ENCODE data around the gene DGKQ. TPM values are rescaled to one million over a fixed set of nuclear protein-coding genes. Genes with fewer than 3 reads are reported as not detected.
A peak's percentile ranks its signal among the peaks of the same experiment; 100 is the strongest.

The DGKQ gene
- total and polyA plus RNA-seq, 9 of the 15 experiments (the other 6 are each of a cell fraction or from before 2014, with no cell fraction given), result 0.17 to 22.0 (median 5.6) TPM

DNA sequence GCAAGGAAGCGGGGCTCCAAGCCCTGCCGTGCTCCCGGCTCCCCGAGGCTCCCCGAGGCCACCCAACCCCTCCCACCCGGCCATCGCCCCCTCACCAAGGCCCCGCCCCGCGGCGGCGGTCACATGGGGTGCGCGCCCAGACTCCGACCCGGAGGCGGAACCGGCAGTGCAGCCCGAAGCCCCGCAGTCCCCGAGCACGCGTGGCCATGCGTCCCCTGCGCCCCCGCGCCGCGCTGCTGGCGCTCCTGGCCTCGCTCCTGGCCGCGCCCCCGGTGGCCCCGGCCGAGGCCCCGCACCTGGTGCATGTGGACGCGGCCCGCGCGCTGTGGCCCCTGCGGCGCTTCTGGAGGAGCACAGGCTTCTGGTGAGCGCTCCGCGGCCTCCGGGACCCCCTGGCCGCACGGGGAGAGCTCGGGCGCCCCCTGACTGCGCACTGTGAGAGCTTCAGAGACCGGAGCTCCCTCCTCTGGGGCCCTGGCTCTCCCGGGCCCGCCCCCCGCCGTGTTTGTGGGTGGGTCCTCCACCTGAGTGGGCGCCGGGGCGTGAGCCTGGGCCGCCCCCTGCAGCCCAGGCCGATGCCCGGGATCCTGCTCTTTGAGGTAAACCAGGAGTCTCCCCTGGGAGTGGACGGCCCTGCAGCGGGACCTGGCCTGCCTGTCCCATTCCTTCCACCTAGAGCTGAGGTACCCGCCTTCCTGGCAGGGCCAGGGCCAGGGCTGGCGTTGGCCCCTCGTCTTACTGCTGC, 13.7 kb upstream of the DGKQ start, which contains the start of gene IDUA (continued):
- TF ChIP-seq, protein P1, sequence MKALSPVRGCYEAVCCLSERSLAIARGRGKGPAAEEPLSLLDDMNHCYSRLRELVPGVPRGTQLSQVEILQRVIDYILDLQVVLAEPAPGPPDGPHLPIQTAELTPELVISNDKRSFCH (CRISPR knock-in tag; IDR thresholded peaks at IDR 0.05), result no peak
- TF ChIP-seq, protein P1 (tag; IDR thresholded peaks at IDR 0.05), result peak; percentile 62; the same call in 1 of the 2 replicates
- TF ChIP-seq, protein P2, sequence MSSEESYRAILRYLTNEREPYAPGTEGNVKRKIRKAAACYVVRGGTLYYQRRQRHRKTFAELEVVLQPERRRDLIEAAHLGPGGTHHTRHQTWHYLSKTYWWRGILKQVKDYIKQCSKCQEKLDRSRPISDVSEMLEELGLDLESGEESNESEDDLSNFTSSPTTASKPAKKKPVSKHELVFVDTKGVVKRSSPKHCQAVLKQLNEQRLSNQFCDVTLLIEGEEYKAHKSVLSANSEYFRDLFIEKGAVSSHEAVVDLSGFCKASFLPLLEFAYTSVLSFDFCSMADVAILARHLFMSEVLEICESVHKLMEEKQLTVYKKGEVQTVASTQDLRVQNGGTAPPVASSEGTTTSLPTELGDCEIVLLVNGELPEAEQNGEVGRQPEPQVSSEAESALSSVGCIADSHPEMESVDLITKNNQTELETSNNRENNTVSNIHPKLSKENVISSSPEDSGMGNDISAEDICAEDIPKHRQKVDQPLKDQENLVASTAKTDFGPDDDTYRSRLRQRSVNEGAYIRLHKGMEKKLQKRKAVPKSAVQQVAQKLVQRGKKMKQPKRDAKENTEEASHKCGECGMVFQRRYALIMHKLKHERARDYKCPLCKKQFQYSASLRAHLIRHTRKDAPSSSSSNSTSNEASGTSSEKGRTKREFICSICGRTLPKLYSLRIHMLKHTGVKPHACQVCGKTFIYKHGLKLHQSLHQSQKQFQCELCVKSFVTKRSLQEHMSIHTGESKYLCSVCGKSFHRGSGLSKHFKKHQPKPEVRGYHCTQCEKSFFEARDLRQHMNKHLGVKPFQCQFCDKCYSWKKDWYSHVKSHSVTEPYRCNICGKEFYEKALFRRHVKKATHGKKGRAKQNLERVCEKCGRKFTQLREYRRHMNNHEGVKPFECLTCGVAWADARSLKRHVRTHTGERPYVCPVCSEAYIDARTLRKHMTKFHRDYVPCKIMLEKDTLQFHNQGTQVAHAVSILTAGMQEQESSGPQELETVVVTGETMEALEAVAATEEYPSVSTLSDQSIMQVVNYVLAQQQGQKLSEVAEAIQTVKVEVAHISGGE (CRISPR knock-in tag; IDR thresholded peaks at IDR 0.05), result peak in 1 of 3 experiments; percentile 72; a peak in 2 of 6 replicates
- TF ChIP-seq NR3C1 (CRISPR knock-in tag; IDR thresholded peaks at IDR 0.05), result no peak
- no peak for TF ChIP-seq HNRNPUL1 (IDR thresholded peaks at IDR 0.05; ENCODE audit: low read length)
- TF ChIP-seq MYC (IDR thresholded peaks at IDR 0.05; ENCODE audit: low read depth, low read length), result peak; percentile 85
- TF ChIP-seq MYC (CRISPR knock-in tag; IDR thresholded peaks at IDR 0.05; ENCODE audit: borderline replicate concordance, low read depth), result no peak
- TF ChIP-seq CTBP1 (IDR thresholded peaks at IDR 0.05; ENCODE audit: borderline replicate concordance), result peak; percentile 89
- no peak for TF ChIP-seq CHD2 (IDR thresholded peaks at IDR 0.05; ENCODE audit: low read depth, low read length)
- TF ChIP-seq ZNF780A (CRISPR knock-in tag; IDR thresholded peaks at IDR 0.05), result no peak
- TF ChIP-seq, protein P3, sequence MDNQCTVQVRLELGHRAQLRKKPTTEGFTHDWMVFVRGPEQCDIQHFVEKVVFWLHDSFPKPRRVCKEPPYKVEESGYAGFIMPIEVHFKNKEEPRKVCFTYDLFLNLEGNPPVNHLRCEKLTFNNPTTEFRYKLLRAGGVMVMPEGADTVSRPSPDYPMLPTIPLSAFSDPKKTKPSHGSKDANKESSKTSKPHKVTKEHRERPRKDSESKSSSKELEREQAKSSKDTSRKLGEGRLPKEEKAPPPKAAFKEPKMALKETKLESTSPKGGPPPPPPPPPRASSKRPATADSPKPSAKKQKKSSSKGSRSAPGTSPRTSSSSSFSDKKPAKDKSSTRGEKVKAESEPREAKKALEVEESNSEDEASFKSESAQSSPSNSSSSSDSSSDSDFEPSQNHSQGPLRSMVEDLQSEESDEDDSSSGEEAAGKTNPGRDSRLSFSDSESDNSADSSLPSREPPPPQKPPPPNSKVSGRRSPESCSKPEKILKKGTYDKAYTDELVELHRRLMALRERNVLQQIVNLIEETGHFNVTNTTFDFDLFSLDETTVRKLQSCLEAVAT (IDR thresholded peaks at IDR 0.05), result no peak
- no peak for TF ChIP-seq XRCC3 (IDR thresholded peaks at IDR 0.05)
- no peak for TF ChIP-seq MTF1 (CRISPR knock-in tag; IDR thresholded peaks at IDR 0.05; ENCODE audit: borderline replicate concordance)
- TF ChIP-seq, protein P4, sequence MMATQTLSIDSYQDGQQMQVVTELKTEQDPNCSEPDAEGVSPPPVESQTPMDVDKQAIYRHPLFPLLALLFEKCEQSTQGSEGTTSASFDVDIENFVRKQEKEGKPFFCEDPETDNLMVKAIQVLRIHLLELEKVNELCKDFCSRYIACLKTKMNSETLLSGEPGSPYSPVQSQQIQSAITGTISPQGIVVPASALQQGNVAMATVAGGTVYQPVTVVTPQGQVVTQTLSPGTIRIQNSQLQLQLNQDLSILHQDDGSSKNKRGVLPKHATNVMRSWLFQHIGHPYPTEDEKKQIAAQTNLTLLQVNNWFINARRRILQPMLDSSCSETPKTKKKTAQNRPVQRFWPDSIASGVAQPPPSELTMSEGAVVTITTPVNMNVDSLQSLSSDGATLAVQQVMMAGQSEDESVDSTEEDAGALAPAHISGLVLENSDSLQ (IDR thresholded peaks at IDR 0.05), result no peak
- TF ChIP-seq TFAM (CRISPR knock-in tag; conservative IDR thresholded peaks at IDR 0.05), result no peak
- no peak for TF ChIP-seq NCOA4 (IDR thresholded peaks at IDR 0.05; ENCODE audit: partially characterized antibody)
- peak; percentile 91 for TF ChIP-seq POLR2G (IDR thresholded peaks at IDR 0.05; ENCODE audit: low read depth, low read length)
- TF ChIP-seq SOX6 (IDR thresholded peaks at IDR 0.05), result peak; percentile 38; the same call in 1 of the 2 replicates
- TF ChIP-seq ZNF3 (CRISPR knock-in tag; IDR thresholded peaks at IDR 0.05), result no peak
- TF ChIP-seq, protein P5, sequence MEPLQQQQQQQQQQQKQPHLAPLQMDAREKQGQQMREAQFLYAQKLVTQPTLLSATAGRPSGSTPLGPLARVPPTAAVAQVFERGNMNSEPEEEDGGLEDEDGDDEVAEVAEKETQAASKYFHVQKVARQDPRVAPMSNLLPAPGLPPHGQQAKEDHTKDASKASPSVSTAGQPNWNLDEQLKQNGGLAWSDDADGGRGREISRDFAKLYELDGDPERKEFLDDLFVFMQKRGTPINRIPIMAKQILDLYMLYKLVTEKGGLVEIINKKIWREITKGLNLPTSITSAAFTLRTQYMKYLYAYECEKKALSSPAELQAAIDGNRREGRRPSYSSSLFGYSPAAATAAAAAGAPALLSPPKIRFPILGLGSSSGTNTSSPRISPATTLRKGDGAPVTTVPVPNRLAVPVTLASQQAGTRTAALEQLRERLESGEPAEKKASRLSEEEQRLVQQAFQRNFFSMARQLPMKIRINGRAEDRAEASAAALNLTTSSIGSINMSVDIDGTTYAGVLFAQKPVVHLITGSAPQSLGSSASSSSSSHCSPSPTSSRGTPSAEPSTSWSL (CRISPR knock-in tag; IDR thresholded peaks at IDR 0.05; ENCODE audit: borderline replicate concordance), result no peak
- TF ChIP-seq ZNF445 (CRISPR knock-in tag; IDR thresholded peaks at IDR 0.05; ENCODE audit: low read depth), result no peak
